K562 treated with DMSO at 1 percent for 4 hours (cell line): ENCODE measurements around the gene SLC5A1. TPM values are rescaled to one million over a fixed set of nuclear protein-coding genes. Genes with fewer than 3 reads are reported as not detected.

Source experiments
- total RNA-seq: library from RNA; unstranded; fragments of 300-600 nt; gene quantifications from 2 replicates; pipeline ENCODE4 v1.2.3, GENCODE V29; 2022; ENCODE audit not compliant: insufficient read depth

The SLC5A1 gene
- not detected in 2 replicates for total RNA-seq

GRCh38 chr22:32042924-32043323, at the start of gene SLC5A1:
TSS of gene SLC5A1 (plus strand) at chr22:32043261. CDS start at chr22:32043282, 21 bp downstream.

GRCh38 chr22:32158712-32159533, 115.9 kb downstream of the SLC5A1 start, which contains the start of gene C22orf42:
TSS of gene C22orf42 (minus strand) at chr22:32159303. CDS start at chr22:32159215, 88 bp downstream.

Other genes with a start within 250 kb of the SLC5A1 start
- gene YWHAH, start 98.7 kb upstream of the SLC5A1 start, total RNA-seq = 64.4 and 80.2 TPM in 2 replicates
- gene C22orf42, start 116.0 kb downstream of the SLC5A1 start, total RNA-seq = not detected in 2 replicates
- not detected in 2 replicates for gene RFPL2, start 161.8 kb downstream of the SLC5A1 start, total RNA-seq
- gene SLC5A4, start 212.1 kb downstream of the SLC5A1 start, total RNA-seq = not detected in 2 replicates